DMS 273 treated with DMSO at 0.1 percent for 48 hours (cell line): ENCODE measurements around the gene CCDC201.
"Not testable (repeated sequence)": the region's sequence is repeated elsewhere in the genome, so short reads cannot be mapped to it uniquely, and the experiment has no call there.

Experiments
- DNase-seq: peaks from one replicate; lab custom pipeline; 2025; lab: John Stamatoyannopoulos, UW

The CCDC201 gene

GRCh38 chr7:45874408-45875131 lies 1.7 kb upstream of the CCDC201 start:
- DNase-seq: no peak

- DNase-seq: no peak
Measured at GRCh38 chr7:45873355-45873754, 473 bp upstream of the CCDC201 start.

- no peak for DNase-seq
Measured at GRCh38 chr7:45872116-45873034, 507 bp downstream of the CCDC201 start.

GRCh38 chr7:45869426-45869825 lies 3.5 kb downstream of the CCDC201 start:
- no peak for DNase-seq

- DNase-seq: no peak
Measured at GRCh38 chr7:45867471-45867870, 5.4 kb downstream of the CCDC201 start.

GRCh38 chr7:45865594-45866410 lies 7.1 kb downstream of the CCDC201 start:
- DNase-seq: no peak

GRCh38 chr7:45863715-45864114 lies 9.2 kb downstream of the CCDC201 start:
- no peak for DNase-seq

GRCh38 chr7:45856888-45857287 lies 16.0 kb downstream of the CCDC201 start:
- not testable (repeated sequence) for DNase-seq

- not testable (repeated sequence) for DNase-seq
Measured at GRCh38 chr7:45855680-45856079, 17.2 kb downstream of the CCDC201 start.

- not testable (repeated sequence) for DNase-seq
Measured at GRCh38 chr7:45853491-45853890, 19.4 kb downstream of the CCDC201 start.

GRCh38 chr7:45852984-45853383 lies 19.9 kb downstream of the CCDC201 start:
- not testable (repeated sequence) for DNase-seq

- DNase-seq: not testable (repeated sequence)
Measured at GRCh38 chr7:45848734-45849133, 24.1 kb downstream of the CCDC201 start.

- DNase-seq: not testable (repeated sequence)
Measured at GRCh38 chr7:45846536-45846935, 26.3 kb downstream of the CCDC201 start.

- not testable (repeated sequence) for DNase-seq
Measured at GRCh38 chr7:45841926-45842717, 30.8 kb downstream of the CCDC201 start.

- DNase-seq: not testable (repeated sequence)
Measured at GRCh38 chr7:45838852-45839251, 34.0 kb downstream of the CCDC201 start.

GRCh38 chr7:45832433-45833177 lies 40.3 kb downstream of the CCDC201 start:
- DNase-seq: peak; percentile 83

GRCh38 chr7:45829846-45830245 lies 43.0 kb downstream of the CCDC201 start:
- not testable (repeated sequence) for DNase-seq

GRCh38 chr7:45827731-45828130 lies 45.2 kb downstream of the CCDC201 start:
- not testable (repeated sequence) for DNase-seq

GRCh38 chr7:45826550-45826949 lies 46.3 kb downstream of the CCDC201 start:
- DNase-seq: not testable (repeated sequence)

- not testable (repeated sequence) for DNase-seq
Measured at GRCh38 chr7:45818763-45819162, 54.1 kb downstream of the CCDC201 start.
